SU-DHL-6 (cell line): Measurements from ENCODE around the gene ATXN7L1.

ENCODE experiments used
- EZH2phosphoT487 ChIP-seq: fragments of 200-600 bp; sonication (generic), shearing (Covaris generic); conservative IDR thresholded peaks from 2 replicates; pipeline ENCODE4 v1.6.1; 2018; ENCODE audit warnings: mild to moderate bottlenecking, antibody characterized with exemption, low read length, moderate library complexity, mixed read lengths
- TF ChIP-seq, protein P1 (sequence below): fragments of 200-600 bp; sonication (generic); IDR thresholded peaks from one replicate; pipeline ENCODE4 v1.5.1; 2017; ENCODE audit warnings: antibody characterized with exemption, mild to moderate bottlenecking, low read length, moderate library complexity; ENCODE audit not compliant: insufficient read depth, poor library complexity, severe bottlenecking

DNA sequence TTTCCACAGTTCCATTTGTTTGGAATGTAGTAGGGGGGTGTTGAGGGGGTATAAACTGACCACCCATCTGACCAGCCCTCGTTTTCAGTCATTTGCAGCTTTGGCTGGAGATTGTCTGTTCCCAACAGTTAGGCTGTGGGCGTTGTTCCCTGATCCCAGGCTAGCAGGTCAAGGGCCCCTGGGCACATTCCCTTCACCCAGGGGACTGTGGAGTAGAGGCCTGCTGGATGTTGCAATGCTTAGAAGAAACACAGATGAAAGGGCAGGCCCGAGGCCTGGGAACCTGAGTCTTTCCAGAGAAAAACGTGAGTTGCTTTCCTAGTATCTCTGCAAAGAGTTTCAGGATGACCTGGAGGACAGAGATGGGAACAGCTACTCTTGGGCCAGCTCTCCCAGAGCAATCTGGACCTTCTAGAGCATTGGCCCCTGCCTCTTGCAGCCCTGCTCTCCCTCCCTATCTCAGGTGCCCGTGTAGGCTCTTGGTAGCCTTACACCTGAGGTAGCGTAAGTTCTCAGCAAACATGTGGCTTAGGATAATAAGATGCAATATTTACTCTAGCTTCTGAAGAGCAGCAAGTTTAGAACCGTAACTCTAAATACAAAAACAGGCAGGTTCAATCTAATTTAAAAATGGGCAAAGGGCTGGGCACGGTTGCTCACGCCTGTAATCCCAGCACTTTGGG lies 195.8 kb downstream of the ATXN7L1 start:
- TF ChIP-seq, protein P1, sequence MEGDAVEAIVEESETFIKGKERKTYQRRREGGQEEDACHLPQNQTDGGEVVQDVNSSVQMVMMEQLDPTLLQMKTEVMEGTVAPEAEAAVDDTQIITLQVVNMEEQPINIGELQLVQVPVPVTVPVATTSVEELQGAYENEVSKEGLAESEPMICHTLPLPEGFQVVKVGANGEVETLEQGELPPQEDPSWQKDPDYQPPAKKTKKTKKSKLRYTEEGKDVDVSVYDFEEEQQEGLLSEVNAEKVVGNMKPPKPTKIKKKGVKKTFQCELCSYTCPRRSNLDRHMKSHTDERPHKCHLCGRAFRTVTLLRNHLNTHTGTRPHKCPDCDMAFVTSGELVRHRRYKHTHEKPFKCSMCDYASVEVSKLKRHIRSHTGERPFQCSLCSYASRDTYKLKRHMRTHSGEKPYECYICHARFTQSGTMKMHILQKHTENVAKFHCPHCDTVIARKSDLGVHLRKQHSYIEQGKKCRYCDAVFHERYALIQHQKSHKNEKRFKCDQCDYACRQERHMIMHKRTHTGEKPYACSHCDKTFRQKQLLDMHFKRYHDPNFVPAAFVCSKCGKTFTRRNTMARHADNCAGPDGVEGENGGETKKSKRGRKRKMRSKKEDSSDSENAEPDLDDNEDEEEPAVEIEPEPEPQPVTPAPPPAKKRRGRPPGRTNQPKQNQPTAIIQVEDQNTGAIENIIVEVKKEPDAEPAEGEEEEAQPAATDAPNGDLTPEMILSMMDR: no peak
- TF ChIP-seq EZH2phosphoT487: no peak
